ENCODE measurements around the gene HPN. TPM values are rescaled to one million over a fixed set of nuclear protein-coding genes. Genes with fewer than 3 reads are reported as not detected.

The HPN gene
- total RNA-seq, 1 experiment from 2014 or later = 10.6 TPM

GRCh38 chr19:35084509-35084762 lies 42.9 kb downstream of the HPN start:
- Histone ChIP-seq H2BK20ac (ENCODE audit: low read depth, low read length, poor library complexity, severe bottlenecking) (no peak overlapping the region), H3K79me2 (ENCODE audit: insufficient read depth, low read length) (no peaks in the 10 kb centered on the region), H4K91ac (ENCODE audit: insufficient read length, low read depth, low read length) (no peak overlapping the region), H3K27ac (ENCODE audit: insufficient read length, low read depth, low read length) (no peak overlapping the region), H3K23ac (ENCODE audit: insufficient read length, low read depth, low read length) (no peak overlapping the region), H3K9me3 (ENCODE audit: control insufficient read depth, low read depth, low read length) (no peaks in the 10 kb centered on the region), H2BK12ac (ENCODE audit: insufficient read length, low read depth, low read length) (no peak overlapping the region), H3K23me2 (ENCODE audit: insufficient read length, low read depth, low read length, poor library complexity, severe bottlenecking) (no peaks in the 10 kb centered on the region), H3T11ph (ENCODE audit: low read length) (no peak overlapping the region), H3K4me1 (ENCODE audit: insufficient read depth, low read length) (no peaks in the 10 kb centered on the region; the same call in 1 of the 2 replicates), H3K14ac (ENCODE audit: insufficient read depth, low read length) (no peak overlapping the region; the same call in 1 of the 2 replicates), H2AK5ac (ENCODE audit: insufficient read length, low read length) (no peak overlapping the region), H3K4me2 (ENCODE audit: insufficient read depth, insufficient read length, low read length) (no peak overlapping the region), H2BK5ac (ENCODE audit: insufficient read length, low read length) (no peak overlapping the region), H4K5ac (ENCODE audit: insufficient read length, low read depth, low read length) (no peak overlapping the region), H3K27me3 (ENCODE audit: insufficient read depth, low read length) (no peaks in the 10 kb centered on the region), H3K4ac (ENCODE audit: low read depth, low read length) (no peak overlapping the region), H4K8ac (replicated peaks; ENCODE audit: insufficient read length, low read depth, low read length) (no peak overlapping the region), H2AFZ (ENCODE audit: low read length) (no peak overlapping the region), H3K18ac (ENCODE audit: insufficient read length, low read depth, low read length) (no peak overlapping the region), H4K20me1 (ENCODE audit: control insufficient read depth, insufficient read depth, insufficient read length) (peaks cover 2% of the 10 kb centered on the region), H3K79me1 (ENCODE audit: insufficient read depth, low read depth, low read length, poor library complexity, severe bottlenecking) (no peaks in the 10 kb centered on the region), H3K56ac (ENCODE audit: insufficient read length, low read depth, low read length) (no peak overlapping the region), H3K9ac (ENCODE audit: extremely low read depth, insufficient read length, low read length) (no peak overlapping the region), H2BK120ac (ENCODE audit: low read depth, low read length, poor library complexity, severe bottlenecking) (no peak overlapping the region), H2BK15ac (ENCODE audit: low read depth, low read length) (no peak overlapping the region)
- Mint-ChIP-seq H3K27ac (peak overlapping the region in 1 of 3 experiments; percentile 77; a peak in 1 of 7 replicates), H3K27me3 (ENCODE audit: low read depth) (peaks cover 3% of the 10 kb centered on the region; the same call in 1 of the 2 replicates), H3K9me3 (peaks cover 0 to 3% of the 10 kb centered on the region in 2 experiments; a peak in 4 of 5 replicates), H3K4me1 (peaks cover 5 to 11% of the 10 kb centered on the region in 2 experiments), H3K4me3 (no peak overlapping the region), H3K36me3 (ENCODE audit: insufficient read depth in 1 of 3, low read depth in 3 of 3) (0 out of 7 replicates have a peak, but pooled peaks cover 0 to 4% (median 0%) of the 10 kb centered on the region in 3 experiments)
- no peak for TF ChIP-seq CTCF (conservative IDR thresholded peaks at IDR 0.05)
- WGBS (ENCODE audit: extremely low coverage, insufficient read length, low lambda C conversion rate) = no CpG with 5 or more reads among the region's 3 CpGs
- no peak for DNase-seq

Measured in H9 (cell line).